ENCODE measurements around the gene SEMA4B.

DNA sequence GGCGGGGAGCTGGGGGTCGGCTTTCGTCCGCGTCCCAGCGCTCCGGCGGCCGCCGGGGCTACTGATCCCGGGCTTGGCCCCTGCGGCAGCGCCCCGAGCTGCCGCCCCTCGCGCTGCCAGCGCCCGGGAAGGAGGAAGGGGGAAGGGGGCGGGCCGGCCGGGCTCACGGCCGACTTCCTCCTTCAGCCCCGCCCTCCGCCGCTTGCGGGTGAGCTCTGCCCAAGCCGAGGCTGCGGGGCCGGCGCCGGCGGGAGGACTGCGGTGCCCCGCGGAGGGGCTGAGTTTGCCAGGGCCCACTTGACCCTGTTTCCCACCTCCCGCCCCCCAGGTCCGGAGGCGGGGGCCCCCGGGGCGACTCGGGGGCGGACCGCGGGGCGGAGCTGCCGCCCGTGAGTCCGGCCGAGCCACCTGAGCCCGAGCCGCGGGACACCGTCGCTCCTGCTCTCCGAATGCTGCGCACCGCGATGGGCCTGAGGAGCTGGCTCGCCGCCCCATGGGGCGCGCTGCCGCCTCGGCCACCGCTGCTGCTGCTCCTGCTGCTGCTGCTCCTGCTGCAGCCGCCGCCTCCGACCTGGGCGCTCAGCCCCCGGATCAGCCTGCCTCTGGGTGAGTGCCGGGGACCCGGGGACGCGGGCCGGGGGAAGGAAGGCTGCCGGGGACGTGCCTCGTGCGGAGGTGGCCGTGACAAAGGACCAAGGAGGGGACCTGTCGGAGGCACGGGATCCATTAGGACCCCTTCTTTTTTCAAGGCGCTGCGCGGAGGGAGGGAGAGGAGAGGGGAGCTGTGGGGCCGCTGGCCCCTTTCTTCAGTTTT lies at the start of gene SEMA4B:
- no peak for TF ChIP-seq CTCF (conservative IDR thresholded peaks at IDR 0.05; ENCODE audit: low read length)
- no peak for TF ChIP-seq EZH2phosphoT487 (IDR thresholded peaks at IDR 0.05; ENCODE audit: borderline replicate concordance)

Data from Loucy (cell line).